ENCODE results near the gene ZCCHC14.

DNA sequence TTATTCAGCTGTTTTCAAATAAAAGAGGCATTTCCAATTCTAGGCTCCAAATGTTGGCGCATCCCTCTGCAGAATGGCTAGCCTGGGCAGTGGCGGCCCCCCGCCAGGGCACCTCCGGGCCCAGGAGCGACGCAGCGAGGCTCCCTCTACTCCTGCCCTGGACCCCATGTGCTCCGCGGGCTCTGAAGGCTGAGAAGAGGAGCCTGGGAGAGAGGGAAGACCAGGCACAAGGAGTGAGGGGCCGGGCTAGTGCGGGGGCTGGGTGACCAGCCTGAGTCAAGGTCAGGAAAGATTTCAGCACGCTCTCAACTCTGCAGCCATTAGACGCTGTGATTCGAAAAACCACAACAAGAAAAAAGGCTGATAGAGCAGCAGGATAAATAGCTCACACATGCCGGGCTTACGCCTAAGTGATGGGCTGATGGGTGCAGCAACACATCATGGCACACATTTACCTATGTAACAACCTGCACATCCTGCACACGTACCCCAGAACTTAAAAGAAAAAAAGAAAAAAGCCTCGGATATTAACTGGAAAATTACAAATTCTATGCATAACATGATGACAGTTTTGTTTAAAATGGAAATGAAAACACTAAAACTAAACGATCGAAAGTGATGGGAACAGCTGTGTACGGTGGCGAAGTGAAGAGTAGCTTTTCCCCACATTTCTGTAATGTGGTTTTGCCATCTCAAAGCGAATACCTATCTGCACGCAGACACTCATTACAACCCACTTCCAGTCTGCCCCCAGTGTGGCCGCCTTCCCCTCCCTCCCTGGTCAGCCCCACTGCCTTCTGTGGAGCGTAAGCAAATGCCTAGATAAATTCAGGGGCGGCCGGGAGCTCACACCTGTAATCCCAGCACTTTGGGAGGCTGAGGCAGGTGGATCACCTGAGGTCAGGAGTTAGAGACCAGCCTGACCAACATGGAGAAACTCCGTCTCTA is 56.3 kb downstream of the ZCCHC14 start:
- TF ChIP-seq JUNB (IDR thresholded peaks at IDR 0.05) (no peak), EP300 (IDR thresholded peaks at IDR 0.05) (no peak), ZNF302 (CRISPR knock-in tag; IDR thresholded peaks at IDR 0.05) (no peak), KDM1A (IDR thresholded peaks at IDR 0.05; ENCODE audit: low read depth) (no peak), CHD2 (IDR thresholded peaks at IDR 0.05; ENCODE audit: low read length, partially characterized antibody) (no peak), NFE2L2 (conservative IDR thresholded peaks at IDR 0.05; ENCODE audit: low read length) (no peak), ESRRA (IDR thresholded peaks at IDR 0.05; ENCODE audit: borderline replicate concordance, low read length) (no peak), POLR2A (IDR thresholded peaks at IDR 0.05; ENCODE audit: low read length) (no peak), MAFK (IDR thresholded peaks at IDR 0.05; ENCODE audit: partially characterized antibody) (no peak), SMC3 (IDR thresholded peaks at IDR 0.05) (no peak)
- TF ChIP-seq, protein P1, sequence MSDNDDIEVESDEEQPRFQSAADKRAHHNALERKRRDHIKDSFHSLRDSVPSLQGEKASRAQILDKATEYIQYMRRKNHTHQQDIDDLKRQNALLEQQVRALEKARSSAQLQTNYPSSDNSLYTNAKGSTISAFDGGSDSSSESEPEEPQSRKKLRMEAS (IDR thresholded peaks at IDR 0.05), result no peak
- TF ChIP-seq, protein P2, sequence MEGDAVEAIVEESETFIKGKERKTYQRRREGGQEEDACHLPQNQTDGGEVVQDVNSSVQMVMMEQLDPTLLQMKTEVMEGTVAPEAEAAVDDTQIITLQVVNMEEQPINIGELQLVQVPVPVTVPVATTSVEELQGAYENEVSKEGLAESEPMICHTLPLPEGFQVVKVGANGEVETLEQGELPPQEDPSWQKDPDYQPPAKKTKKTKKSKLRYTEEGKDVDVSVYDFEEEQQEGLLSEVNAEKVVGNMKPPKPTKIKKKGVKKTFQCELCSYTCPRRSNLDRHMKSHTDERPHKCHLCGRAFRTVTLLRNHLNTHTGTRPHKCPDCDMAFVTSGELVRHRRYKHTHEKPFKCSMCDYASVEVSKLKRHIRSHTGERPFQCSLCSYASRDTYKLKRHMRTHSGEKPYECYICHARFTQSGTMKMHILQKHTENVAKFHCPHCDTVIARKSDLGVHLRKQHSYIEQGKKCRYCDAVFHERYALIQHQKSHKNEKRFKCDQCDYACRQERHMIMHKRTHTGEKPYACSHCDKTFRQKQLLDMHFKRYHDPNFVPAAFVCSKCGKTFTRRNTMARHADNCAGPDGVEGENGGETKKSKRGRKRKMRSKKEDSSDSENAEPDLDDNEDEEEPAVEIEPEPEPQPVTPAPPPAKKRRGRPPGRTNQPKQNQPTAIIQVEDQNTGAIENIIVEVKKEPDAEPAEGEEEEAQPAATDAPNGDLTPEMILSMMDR (IDR thresholded peaks at IDR 0.05), result no peak

Measured in A549 (cell line).